HG03565 (cell line): ENCODE data around the gene TMEM217.
"Not testable (repeated sequence)": the region's sequence is repeated elsewhere in the genome, so short reads cannot be mapped to it uniquely, and the experiment has no call there.

Source experiments
- ATAC-seq: cut with Tn5 transposase; IDR thresholded peaks from one replicate; pipeline ENCODE4 v1.9.1; 2021; ENCODE audit warnings: mild to moderate bottlenecking, moderate library complexity; ENCODE audit not compliant: unreplicated experiment

The TMEM217 gene

DNA sequence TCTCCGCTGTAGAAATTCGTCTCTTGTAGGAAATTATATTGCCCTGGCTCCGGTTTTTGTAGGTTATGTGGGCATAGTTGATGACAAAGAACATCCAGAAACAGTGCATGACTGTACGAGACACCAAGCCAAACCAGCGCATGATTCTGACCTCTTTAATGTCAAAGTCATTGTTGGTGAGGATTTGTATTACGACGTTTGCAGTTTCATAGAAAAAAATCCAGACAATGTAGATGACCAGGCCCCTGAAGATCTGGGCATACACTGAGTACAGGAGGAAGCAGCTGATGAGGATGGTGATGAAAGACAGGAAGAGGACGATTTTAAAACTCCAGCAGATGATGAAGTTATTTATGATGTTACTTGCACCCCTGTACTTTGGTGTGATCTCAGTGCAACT lies 39.4 kb downstream of the TMEM217 start:
- ATAC-seq: no peak

DNA sequence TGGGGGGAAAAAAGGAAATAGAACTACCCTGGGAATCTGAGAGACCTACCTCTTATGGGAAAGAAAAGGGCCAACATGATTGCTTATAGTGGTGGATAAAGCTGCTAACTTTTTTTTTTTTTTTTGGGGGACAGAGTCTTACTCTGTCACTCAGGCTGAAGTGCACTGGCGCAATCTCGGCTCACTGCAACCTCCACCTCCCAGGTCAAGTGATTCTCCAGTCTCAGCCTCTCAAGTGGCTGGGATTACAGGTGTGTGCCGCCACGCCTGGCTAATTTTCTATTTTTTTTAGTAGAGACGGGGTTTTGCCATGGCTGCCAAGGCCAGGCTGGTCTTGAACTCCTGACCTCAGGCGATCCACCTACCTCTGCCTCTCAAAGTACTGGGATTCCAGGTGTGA lies 39.9 kb downstream of the TMEM217 start:
- no peak for ATAC-seq

DNA sequence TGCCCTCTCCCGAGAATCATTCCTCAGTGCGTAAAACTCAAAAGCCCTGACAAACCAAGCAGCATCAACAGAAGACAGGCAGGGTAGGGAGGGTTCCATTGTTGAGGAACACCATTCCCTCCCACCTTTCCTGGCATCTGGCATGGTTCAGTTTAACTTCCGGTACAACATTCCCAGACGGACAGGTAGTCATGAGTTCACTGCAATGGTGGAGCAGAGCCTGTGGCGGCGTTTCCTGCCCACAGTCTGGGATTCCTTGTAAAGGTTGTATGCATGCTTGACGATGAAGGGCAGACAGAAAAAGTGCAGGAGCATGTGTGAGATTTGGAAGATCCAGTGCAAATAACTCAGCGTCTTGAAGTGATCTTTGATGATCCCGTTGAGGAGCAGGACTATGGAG lies 45.7 kb downstream of the TMEM217 start:
- ATAC-seq: no peak

- ATAC-seq: no peak
These were observed 47.5 kb downstream of the TMEM217 start for GRCh38 chr6:37210313-37210968.

GRCh38 chr6:37209461-37210205 lies 48.3 kb downstream of the TMEM217 start:
- ATAC-seq: no peak

DNA sequence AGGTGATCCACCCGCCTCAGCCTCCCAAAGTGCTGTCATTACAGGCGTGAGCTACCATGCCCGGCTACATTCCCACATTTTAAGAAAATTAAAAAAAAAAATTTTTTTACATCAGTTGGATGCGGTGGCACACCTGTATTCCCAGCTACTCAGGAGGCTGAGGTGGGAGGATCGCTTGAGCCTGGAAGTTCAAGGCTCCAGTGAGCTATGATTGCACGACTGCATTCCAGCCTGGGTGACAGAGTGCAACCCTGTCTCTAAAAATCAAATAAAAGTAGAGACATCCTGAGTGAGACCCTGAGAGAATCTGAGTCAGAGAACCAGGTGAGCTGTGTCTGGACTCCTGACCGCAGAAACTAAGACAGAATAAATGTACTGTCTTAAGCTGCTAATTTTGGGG lies 49.2 kb downstream of the TMEM217 start:
- ATAC-seq: no peak

GRCh38 chr6:37207903-37208456 lies 50.0 kb downstream of the TMEM217 start:
- ATAC-seq: no peak

DNA sequence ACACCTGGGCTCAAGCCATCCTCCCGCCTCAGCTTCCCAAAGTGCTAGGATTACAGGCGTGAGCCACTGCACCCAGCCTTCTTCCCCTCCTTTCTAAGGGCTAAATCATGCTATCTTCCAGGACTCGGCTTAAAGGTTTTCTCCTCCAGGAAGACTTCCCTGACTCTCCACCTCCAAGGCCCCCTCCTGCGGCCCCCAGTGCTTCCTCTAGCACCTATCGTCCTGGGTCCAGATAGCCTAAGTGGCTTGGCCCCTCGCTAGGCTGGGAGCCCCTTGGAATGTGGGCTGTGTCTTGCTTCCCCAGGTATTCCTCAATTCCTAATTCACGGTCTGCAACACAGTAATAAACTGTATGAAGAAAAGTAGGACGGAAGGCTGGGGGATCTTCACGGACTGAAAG lies 51.3 kb downstream of the TMEM217 start:
- ATAC-seq: no peak

DNA sequence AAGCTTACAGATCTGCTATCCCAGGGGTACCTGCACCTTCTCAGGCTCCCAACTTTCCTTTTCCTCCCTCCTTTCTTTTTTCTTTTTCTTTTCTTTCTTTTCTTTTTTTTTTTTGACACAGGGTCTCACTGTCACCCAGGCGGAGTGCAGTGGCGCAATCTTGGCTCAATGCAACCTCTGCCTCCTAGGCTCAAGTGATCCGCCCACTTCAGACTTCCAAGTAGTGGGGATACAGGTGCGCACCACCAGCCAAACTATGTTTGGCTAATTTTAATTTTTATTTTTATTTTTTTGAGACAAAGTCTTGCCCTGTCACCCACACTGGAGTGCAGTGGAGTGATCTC lies 52.0 kb downstream of the TMEM217 start:
- no peak for ATAC-seq

GRCh38 chr6:37205175-37205996 lies 52.6 kb downstream of the TMEM217 start:
- ATAC-seq: no peak

DNA sequence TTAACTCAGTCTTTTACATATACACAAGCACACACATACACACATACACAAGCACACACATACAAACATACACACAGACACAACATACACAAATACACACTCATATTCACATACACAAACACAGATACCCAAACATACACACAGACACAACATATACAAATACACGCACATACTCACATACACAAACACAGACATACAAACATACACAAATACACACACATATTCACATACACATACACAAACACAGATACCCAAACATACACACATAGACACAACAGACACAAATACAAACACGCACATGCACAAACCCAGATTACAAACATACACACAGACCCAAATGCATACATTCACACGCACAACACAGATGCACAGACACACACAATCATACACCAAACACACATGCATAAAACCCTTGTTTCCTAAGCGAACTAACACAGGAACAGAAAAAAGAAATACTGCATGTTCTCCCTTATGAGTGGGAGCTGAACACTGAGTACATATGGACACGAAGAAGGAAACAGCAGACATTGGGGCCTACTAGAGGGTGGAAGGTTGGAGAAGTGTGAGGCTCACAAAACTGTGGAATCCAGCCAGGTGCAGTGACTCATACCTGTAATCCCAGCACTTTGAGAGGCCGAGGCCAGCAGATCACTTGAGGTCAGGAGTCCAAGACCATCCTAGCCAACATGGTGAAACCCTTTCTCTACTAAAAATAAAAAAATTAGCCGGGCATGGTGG lies 53.8 kb downstream of the TMEM217 start:
- ATAC-seq: no peak

- ATAC-seq: no peak
These were observed 55.0 kb downstream of the TMEM217 start for GRCh38 chr6:37202788-37203491.

- ATAC-seq: no peak
These were observed 56.2 kb downstream of the TMEM217 start for GRCh38 chr6:37201726-37202125.

GRCh38 chr6:37200085-37200484 lies 57.9 kb downstream of the TMEM217 start:
- no peak for ATAC-seq

- ATAC-seq: not testable (repeated sequence)
These were observed 61.5 kb downstream of the TMEM217 start for GRCh38 chr6:37196451-37196850.

GRCh38 chr6:37194886-37195285 lies 63.1 kb downstream of the TMEM217 start:
- not testable (repeated sequence) for ATAC-seq

DNA sequence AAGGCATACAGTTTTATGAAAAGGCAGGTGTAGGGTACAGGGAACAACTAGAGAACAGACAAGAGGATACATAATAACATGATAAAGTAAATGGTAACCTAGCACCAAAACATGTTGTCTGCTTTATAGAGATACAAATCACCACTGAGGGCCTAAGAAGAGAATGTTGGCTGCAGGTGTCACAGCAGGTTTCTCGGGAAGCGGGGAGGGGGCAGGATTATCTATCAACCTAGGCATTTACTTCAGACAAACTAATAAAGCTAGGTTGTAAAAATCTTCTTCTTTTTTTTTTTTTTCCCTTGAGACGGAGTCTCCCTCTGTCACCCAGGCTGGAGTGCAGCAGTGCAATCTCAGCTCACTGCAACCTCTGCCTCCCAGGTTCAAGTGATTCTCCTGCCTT lies 65.3 kb downstream of the TMEM217 start:
- no peak for ATAC-seq

DNA sequence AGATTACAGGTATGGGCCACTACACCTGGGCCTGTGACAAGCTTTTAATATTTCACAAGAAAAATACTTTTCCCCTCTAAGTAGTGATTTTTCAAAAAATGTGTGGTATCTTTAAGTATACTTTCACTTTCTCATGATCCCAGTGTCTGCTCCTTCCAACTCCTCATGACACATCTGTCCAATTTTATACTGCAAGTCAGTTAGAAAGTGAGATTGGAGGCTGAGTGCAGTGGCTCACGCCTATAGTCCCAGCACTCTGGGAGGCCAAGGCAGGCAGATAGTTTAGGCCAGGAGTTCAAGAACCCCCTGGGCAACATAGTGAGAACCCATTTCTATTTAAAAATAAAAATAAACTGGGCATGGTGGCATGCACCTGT lies 67.8 kb downstream of the TMEM217 start:
- no peak for ATAC-seq

GRCh38 chr6:37188962-37189510 lies 68.9 kb downstream of the TMEM217 start:
- no peak for ATAC-seq
